ENCODE results near the gene ETV5. TPM values are rescaled to one million over a fixed set of nuclear protein-coding genes. Genes with fewer than 3 reads are reported as not detected.

The ETV5 gene
- total RNA-seq, 1 experiment from 2014 or later, result 92.9 TPM

GRCh38 chr3:186142393-186142932, 33.6 kb upstream of the ETV5 start:
- no peak overlapping the region for H3K27ac ChIP-seq (ENCODE audit: low read depth, low read length, poor library complexity, severe bottlenecking)
- intact Hi-C loops (cut with micrococcal nuclease; ENCODE audit: unreplicated experiment), result no loop called here
- BruUV-seq (replicated peaks), result TSS peak; percentile 16
- H3K27me3 ChIP-seq (replicated peaks; ENCODE audit: insufficient read depth, low read depth, low read length, poor library complexity), result no peaks in the 10 kb centered on the region
- H3K36me3 ChIP-seq (ENCODE audit: insufficient read depth, low read length, poor library complexity, severe bottlenecking), result no peaks in the 10 kb centered on the region
- POLR2A ChIA-PET (ENCODE audit: low non-redundant PET), result no interaction called here
- CTCF ChIA-PET, result no interaction called here
- no peaks in the 10 kb centered on the region for H3K9me3 ChIP-seq (ENCODE audit: low read depth, low read length, poor library complexity, severe bottlenecking)
- no peak overlapping the region for H3K4me3 ChIP-seq (ENCODE audit: low read depth, low read length, poor library complexity, severe bottlenecking)
- no peaks in the 10 kb centered on the region for H3K4me1 ChIP-seq (ENCODE audit: insufficient read depth, low read length, poor library complexity, severe bottlenecking)
- no peak for DNase-seq (ENCODE audit: low spot score)
- no peak for TF ChIP-seq EZH2 (IDR thresholded peaks at IDR 0.05; ENCODE audit: borderline replicate concordance, low read depth, low read length, poor library complexity, severe bottlenecking)
- TF ChIP-seq CTCF (conservative IDR thresholded peaks at IDR 0.05; ENCODE audit: low read depth, low read length), result no peak

- ChIA-PET POLR2A (ENCODE audit: low non-redundant PET) (no interaction called here), CTCF (no interaction called here)
- TF ChIP-seq CTCF (conservative IDR thresholded peaks at IDR 0.05; ENCODE audit: low read depth, low read length) (no peak), EZH2 (IDR thresholded peaks at IDR 0.05; ENCODE audit: borderline replicate concordance, low read depth, low read length, poor library complexity, severe bottlenecking) (no peak)
- Histone ChIP-seq H3K4me1 (ENCODE audit: insufficient read depth, low read length, poor library complexity, severe bottlenecking) (no peaks in the 10 kb centered on the region), H3K27me3 (replicated peaks; ENCODE audit: insufficient read depth, low read depth, low read length, poor library complexity) (no peaks in the 10 kb centered on the region), H3K4me3 (ENCODE audit: low read depth, low read length, poor library complexity, severe bottlenecking) (no peak overlapping the region), H3K36me3 (ENCODE audit: insufficient read depth, low read length, poor library complexity, severe bottlenecking) (no peaks in the 10 kb centered on the region), H3K9me3 (ENCODE audit: low read depth, low read length, poor library complexity, severe bottlenecking) (no peaks in the 10 kb centered on the region), H3K27ac (ENCODE audit: low read depth, low read length, poor library complexity, severe bottlenecking) (no peak overlapping the region)
- DNase-seq (ENCODE audit: low spot score), result no peak
- no TSS peak for BruUV-seq (replicated peaks)
- intact Hi-C loops (cut with micrococcal nuclease; ENCODE audit: unreplicated experiment), result no loop called here
Measured at GRCh38 chr3:186141790-186142189, 32.9 kb upstream of the ETV5 start.

- POLR2A ChIA-PET (ENCODE audit: low non-redundant PET), result no interaction called here
Measured at GRCh38 chr3:186138272-186138981, 29.5 kb upstream of the ETV5 start.

More at GRCh38 chr3:186138272-186138981, 29.5 kb upstream of the ETV5 start:
- CTCF ChIA-PET, result no interaction called here
- DNase-seq (ENCODE audit: low spot score), result no peak
- Histone ChIP-seq H3K36me3 (ENCODE audit: insufficient read depth, low read length, poor library complexity, severe bottlenecking) (no peaks in the 10 kb centered on the region), H3K4me3 (ENCODE audit: low read depth, low read length, poor library complexity, severe bottlenecking) (no peak overlapping the region), H3K9me3 (ENCODE audit: low read depth, low read length, poor library complexity, severe bottlenecking) (no peaks in the 10 kb centered on the region), H3K27ac (ENCODE audit: low read depth, low read length, poor library complexity, severe bottlenecking) (no peak overlapping the region), H3K27me3 (replicated peaks; ENCODE audit: insufficient read depth, low read depth, low read length, poor library complexity) (no peaks in the 10 kb centered on the region), H3K4me1 (ENCODE audit: insufficient read depth, low read length, poor library complexity, severe bottlenecking) (no peaks in the 10 kb centered on the region)
- intact Hi-C loops (cut with micrococcal nuclease; ENCODE audit: unreplicated experiment), result no loop called here
- TF ChIP-seq EZH2 (IDR thresholded peaks at IDR 0.05; ENCODE audit: borderline replicate concordance, low read depth, low read length, poor library complexity, severe bottlenecking), result no peak
- no peak for TF ChIP-seq CTCF (conservative IDR thresholded peaks at IDR 0.05; ENCODE audit: low read depth, low read length)
- BruUV-seq (replicated peaks), result no TSS peak

Data from A673 (cell line).